ENCODE results near the gene INHBA.

Gene INHBA

GRCh38 chr7:41729059-41729458, 26.2 kb upstream of the INHBA start:
- H3K4me3 ChIP-seq (replicated peaks; ENCODE audit: insufficient read depth, low read length) = no peak overlapping the region
- no peak for DNase-seq (ENCODE audit: low read depth in 1 of 2, low spot score in 1 of 2)
- no peak for TF ChIP-seq REST (IDR thresholded peaks at IDR 0.05; ENCODE audit: insufficient replicate concordance, low read depth)
- TF ChIP-seq CTCF (IDR thresholded peaks at IDR 0.05; ENCODE audit: insufficient read depth, low read length) = no peak
- TF ChIP-seq SPI1 (IDR thresholded peaks at IDR 0.05; ENCODE audit: borderline replicate concordance, low read depth) = no peak
- TF ChIP-seq GABPA (IDR thresholded peaks at IDR 0.05; ENCODE audit: low read depth) = no peak
- no peak for TF ChIP-seq POLR2AphosphoS5 (IDR thresholded peaks at IDR 0.05; ENCODE audit: low read depth)
- no peak overlapping the region for H3K27ac ChIP-seq (replicated peaks)
- no peaks in the 10 kb centered on the region for H3K27me3 ChIP-seq (ENCODE audit: insufficient read depth, poor library complexity, severe bottlenecking)

GRCh38 chr7:41725013-41725412, 22.1 kb upstream of the INHBA start:
- Histone ChIP-seq H3K27me3 (ENCODE audit: insufficient read depth, poor library complexity, severe bottlenecking) (no peaks in the 10 kb centered on the region), H3K4me3 (replicated peaks; ENCODE audit: insufficient read depth, low read length) (no peak overlapping the region), H3K27ac (replicated peaks) (no peak overlapping the region)
- DNase-seq (ENCODE audit: low read depth in 1 of 2, low spot score in 1 of 2) = no peak
- TF ChIP-seq GABPA (IDR thresholded peaks at IDR 0.05; ENCODE audit: low read depth) (no peak), CTCF (IDR thresholded peaks at IDR 0.05; ENCODE audit: insufficient read depth, low read length) (no peak), SPI1 (IDR thresholded peaks at IDR 0.05; ENCODE audit: borderline replicate concordance, low read depth) (no peak), POLR2AphosphoS5 (IDR thresholded peaks at IDR 0.05; ENCODE audit: low read depth) (no peak), REST (IDR thresholded peaks at IDR 0.05; ENCODE audit: insufficient replicate concordance, low read depth) (no peak)

- TF ChIP-seq SPI1 (IDR thresholded peaks at IDR 0.05; ENCODE audit: borderline replicate concordance, low read depth) (no peak), POLR2AphosphoS5 (IDR thresholded peaks at IDR 0.05; ENCODE audit: low read depth) (no peak), GABPA (IDR thresholded peaks at IDR 0.05; ENCODE audit: low read depth) (no peak), REST (IDR thresholded peaks at IDR 0.05; ENCODE audit: insufficient replicate concordance, low read depth) (no peak), CTCF (IDR thresholded peaks at IDR 0.05; ENCODE audit: insufficient read depth, low read length) (no peak)
Observed at GRCh38 chr7:41720886-41721285, 18.0 kb upstream of the INHBA start.

More at GRCh38 chr7:41720886-41721285, 18.0 kb upstream of the INHBA start:
- Histone ChIP-seq H3K27me3 (ENCODE audit: insufficient read depth, poor library complexity, severe bottlenecking) (no peaks in the 10 kb centered on the region), H3K27ac (replicated peaks) (no peak overlapping the region), H3K4me3 (replicated peaks; ENCODE audit: insufficient read depth, low read length) (no peak overlapping the region)
- no peak for DNase-seq (ENCODE audit: low read depth in 1 of 2, low spot score in 1 of 2)

Data from HL-60 (cell line).